ENCODE measurements around the gene MYOT. TPM values are rescaled to one million over a fixed set of nuclear protein-coding genes. Genes with fewer than 3 reads are reported as not detected.

The MYOT gene
- polyA plus RNA-seq, 3 donors = not detected

GRCh38 chr5:137834498-137835049 lies 33.1 kb upstream of the MYOT start:
- Histone ChIP-seq H3K79me2 (ENCODE audit: insufficient read depth, low read length) (no peaks in the 10 kb centered on the region), H3K9ac (ENCODE audit: insufficient read depth, low read length, poor library complexity, severe bottlenecking) (no peak overlapping the region), H3K4me2 (replicated peaks; ENCODE audit: extremely low read depth, low read length, poor library complexity, severe bottlenecking) (no peak overlapping the region), H3K27ac (ENCODE audit: low read depth in 1 of 2, low read length in 2 of 2) (no peak overlapping the region), H3K4me1 (ENCODE audit: control insufficient read depth in 1 of 2, insufficient read depth in 2 of 2, low read length in 2 of 2) (no peaks in the 10 kb centered on the region), H3K27me3 (ENCODE audit: control insufficient read depth in 2 of 2, insufficient read depth in 2 of 2, low read length in 2 of 2) (no peaks in the 10 kb centered on the region), H4K20me1 (ENCODE audit: insufficient read depth, low read length) (no peaks in the 10 kb centered on the region), H3K4me3 (replicated peaks in 1 of 3; ENCODE audit: low read depth in 2 of 3, low read length in 3 of 3) (no peak overlapping the region), H2AFZ (ENCODE audit: insufficient read depth, low read depth, low read length, poor library complexity, severe bottlenecking) (no peak overlapping the region), H3K9me3 (replicated peaks in 1 of 2; ENCODE audit: control insufficient read depth in 1 of 2, insufficient read depth in 1 of 2, low read length in 2 of 2) (no peaks in the 10 kb centered on the region), H3K36me3 (replicated peaks in 1 of 2; ENCODE audit: control insufficient read depth in 1 of 2, insufficient read depth in 2 of 2, low read length in 2 of 2) (no peaks in the 10 kb centered on the region)
- H3K27ac Mint-ChIP-seq = no peak overlapping the region
- no peaks in the 10 kb centered on the region for H3K27me3 Mint-ChIP-seq (ENCODE audit: low read depth in 3 of 3)
- H3K4me1 Mint-ChIP-seq = peaks cover 2% of the 10 kb centered on the region
- intact Hi-C loops (cut with micrococcal nuclease) = no loop called here
- DNase-seq = no peak
- H3K9me3 Mint-ChIP-seq = no peaks in the 10 kb centered on the region
- TF ChIP-seq, protein P1, sequence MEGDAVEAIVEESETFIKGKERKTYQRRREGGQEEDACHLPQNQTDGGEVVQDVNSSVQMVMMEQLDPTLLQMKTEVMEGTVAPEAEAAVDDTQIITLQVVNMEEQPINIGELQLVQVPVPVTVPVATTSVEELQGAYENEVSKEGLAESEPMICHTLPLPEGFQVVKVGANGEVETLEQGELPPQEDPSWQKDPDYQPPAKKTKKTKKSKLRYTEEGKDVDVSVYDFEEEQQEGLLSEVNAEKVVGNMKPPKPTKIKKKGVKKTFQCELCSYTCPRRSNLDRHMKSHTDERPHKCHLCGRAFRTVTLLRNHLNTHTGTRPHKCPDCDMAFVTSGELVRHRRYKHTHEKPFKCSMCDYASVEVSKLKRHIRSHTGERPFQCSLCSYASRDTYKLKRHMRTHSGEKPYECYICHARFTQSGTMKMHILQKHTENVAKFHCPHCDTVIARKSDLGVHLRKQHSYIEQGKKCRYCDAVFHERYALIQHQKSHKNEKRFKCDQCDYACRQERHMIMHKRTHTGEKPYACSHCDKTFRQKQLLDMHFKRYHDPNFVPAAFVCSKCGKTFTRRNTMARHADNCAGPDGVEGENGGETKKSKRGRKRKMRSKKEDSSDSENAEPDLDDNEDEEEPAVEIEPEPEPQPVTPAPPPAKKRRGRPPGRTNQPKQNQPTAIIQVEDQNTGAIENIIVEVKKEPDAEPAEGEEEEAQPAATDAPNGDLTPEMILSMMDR (IDR thresholded peaks at IDR 0.05) = no peak
- no peak overlapping the region for H3K4me3 Mint-ChIP-seq
- no peaks in the 10 kb centered on the region for H3K36me3 Mint-ChIP-seq
- 100% methylated on average over 2 of the region's 4 CpGs for WGBS (ENCODE audit: insufficient coverage)

GRCh38 chr5:137836298-137836697 lies 31.4 kb upstream of the MYOT start:
- H3K27ac ChIP-seq (ENCODE audit: low read depth in 1 of 2, low read length in 2 of 2) = no peak overlapping the region
- WGBS (ENCODE audit: insufficient coverage) = no CpG with 5 or more reads among the region's 1 CpG
- no peaks in the 10 kb centered on the region for H4K20me1 ChIP-seq (ENCODE audit: insufficient read depth, low read length)
- TF ChIP-seq, protein P1 (IDR thresholded peaks at IDR 0.05) = no peak
- no peak for DNase-seq
- no peak overlapping the region for H3K4me2 ChIP-seq (replicated peaks; ENCODE audit: extremely low read depth, low read length, poor library complexity, severe bottlenecking)
- no peak overlapping the region for H2AFZ ChIP-seq (ENCODE audit: insufficient read depth, low read depth, low read length, poor library complexity, severe bottlenecking)
- intact Hi-C loops (cut with micrococcal nuclease) = no loop called here
- H3K4me1 ChIP-seq (ENCODE audit: control insufficient read depth in 1 of 2, insufficient read depth in 2 of 2, low read length in 2 of 2) = no peaks in the 10 kb centered on the region
- no peaks in the 10 kb centered on the region for H3K9me3 ChIP-seq (replicated peaks in 1 of 2; ENCODE audit: control insufficient read depth in 1 of 2, insufficient read depth in 1 of 2, low read length in 2 of 2)
- H3K27me3 ChIP-seq (ENCODE audit: control insufficient read depth in 2 of 2, insufficient read depth in 2 of 2, low read length in 2 of 2) = no peaks in the 10 kb centered on the region
- H3K9ac ChIP-seq (ENCODE audit: insufficient read depth, low read length, poor library complexity, severe bottlenecking) = no peak overlapping the region
- peaks cover 2% of the 10 kb centered on the region for H3K4me1 Mint-ChIP-seq
- no peaks in the 10 kb centered on the region for H3K36me3 ChIP-seq (replicated peaks in 1 of 2; ENCODE audit: control insufficient read depth in 1 of 2, insufficient read depth in 2 of 2, low read length in 2 of 2)
- no peaks in the 10 kb centered on the region for H3K36me3 Mint-ChIP-seq
- H3K27me3 Mint-ChIP-seq (ENCODE audit: low read depth in 3 of 3) = no peaks in the 10 kb centered on the region
- H3K9me3 Mint-ChIP-seq = no peaks in the 10 kb centered on the region
- H3K79me2 ChIP-seq (ENCODE audit: insufficient read depth, low read length) = no peaks in the 10 kb centered on the region
- H3K4me3 ChIP-seq (replicated peaks in 1 of 3; ENCODE audit: low read depth in 2 of 3, low read length in 3 of 3) = no peak overlapping the region
- H3K27ac Mint-ChIP-seq = no peak overlapping the region
- no peak overlapping the region for H3K4me3 Mint-ChIP-seq

All from CD14-positive monocyte (primary cell).